Panc1 (cell line): ENCODE data around the gene RIT2. TPM values are rescaled to one million over a fixed set of nuclear protein-coding genes. Genes with fewer than 3 reads are reported as not detected.

Experiments used
- ATAC-seq: fragments of 200-7000 bp; cut with Tn5 transposase; 2 replicates; pipeline ENCODE4 v1.9.1; 2020; ENCODE audit warnings: mild to moderate bottlenecking, moderate library complexity
- BruUV-seq: library from RNA; stranded (reverse); fragments of 400-500 nt; replicated peaks from 2 replicates; lab custom pipeline; 2021; lab: Mats Ljungman, UMichigan
- CTCF ChIA-PET: fragments of 300-600 bp; sonication (Branson Sonifier 250); formaldehyde crosslinking; loops from one replicate; lab custom pipeline; 2022; ENCODE audit warnings: antibody characterized with exemption; lab: Charles Lee
- POLR2A ChIA-PET: fragments of 300-600 bp; sonication (Branson Sonifier 250); formaldehyde crosslinking; loops from one replicate; lab custom pipeline; 2022; ENCODE audit warnings: antibody characterized with exemption; lab: Charles Lee
- DNase-seq: peaks from one replicate; pipeline ENCODE4 v3.0.0-alpha.2; 2010; ENCODE audit warnings: low read depth, low spot score
- H3K27ac ChIP-seq: 2 replicates; pipeline ENCODE4 v1.5.1; 2011; ENCODE audit warnings: mild to moderate bottlenecking, low read length, inconsistent platforms
- H3K27me3 ChIP-seq: fragments of 200-500 bp; sonication (Bioruptor generic); 2 replicates; pipeline ENCODE4 v1.6.0; 2014; ENCODE audit warnings: low read length, inconsistent platforms; ENCODE audit not compliant: control insufficient read depth, insufficient read depth
- H3K36me3 ChIP-seq: fragments of 200-500 bp; sonication (Bioruptor generic); 2 replicates; pipeline ENCODE4 v1.5.1; 2014; ENCODE audit warnings: inconsistent platforms, mild to moderate bottlenecking, low read length, moderate library complexity; ENCODE audit not compliant: control insufficient read depth, insufficient read depth
- H3K4me1 ChIP-seq: 2 replicates; pipeline ENCODE4 v1.5.1; 2011; ENCODE audit warnings: inconsistent platforms, mild to moderate bottlenecking, low read length, moderate library complexity; ENCODE audit not compliant: control insufficient read depth, insufficient read depth
- H3K4me3 ChIP-seq, 2 experiments: 2 replicates each; pipeline ENCODE4 v1.5.1; 2011 to 2012; ENCODE audit warnings: low read depth in 2 of 2, low read length in 2 of 2, mild to moderate bottlenecking in 2 of 2, inconsistent platforms in 1 of 2, moderate library complexity in 1 of 2
- H3K9me3 ChIP-seq: fragments of 200-500 bp; sonication (Bioruptor generic); 2 replicates; pipeline ENCODE4 v1.5.1; 2014; ENCODE audit warnings: low read depth, mild to moderate bottlenecking, inconsistent platforms, low read length, moderate library complexity; ENCODE audit not compliant: control insufficient read depth, insufficient read depth
- CTCF ChIP-seq: fragments of 450-650 bp; IDR thresholded peaks from 2 replicates; pipeline ENCODE4 v1.5.1; 2017; ENCODE audit warnings: mild to moderate bottlenecking
- POLR2AphosphoS5 ChIP-seq: IDR thresholded peaks from 2 replicates; pipeline ENCODE4 v1.6.1; 2012; ENCODE audit warnings: mild to moderate bottlenecking, low read depth, low read length, moderate library complexity
- SIN3A ChIP-seq: IDR thresholded peaks from 2 replicates; pipeline ENCODE4 v1.6.1; 2012; ENCODE audit warnings: low read depth, mild to moderate bottlenecking, low read length, moderate library complexity, borderline replicate concordance; ENCODE audit not compliant: insufficient read depth
- TCF7L2 ChIP-seq: IDR thresholded peaks from 2 replicates; pipeline ENCODE4 v1.6.1; 2011; ENCODE audit warnings: mild to moderate bottlenecking, low read depth, low read length, inconsistent platforms
- in situ Hi-C: cut with HindIII; loops from 2 replicates; pipeline ENCODE4 v1.10.0; 2016; ENCODE audit warnings: low sequenced_read_pairs, low pct_unique_long_range_greater_than_20kb
- intact Hi-C: fragments of 100-400 bp; cut with micrococcal nuclease; formaldehyde crosslinking; loops from one replicate; pipeline ENCODE4 v1.10.0; 2022; ENCODE audit not compliant: unreplicated experiment
- total RNA-seq: library from RNA; stranded (reverse); gene quantifications from one replicate; pipeline ENCODE4 v1.2.1, GENCODE V29; 2021; ENCODE audit not compliant: unreplicated experiment
- TF ChIP-seq, protein P1 (sequence below), 2 experiments: IDR thresholded peaks; 2 replicates each; pipeline ENCODE4 v1.6.1; 2011 to 2012; ENCODE audit warnings: low read depth in 2 of 2, control low read depth in 1 of 2, low read length in 1 of 2, mild to moderate bottlenecking in 1 of 2, moderate library complexity in 1 of 2; ENCODE audit not compliant: insufficient read depth in 1 of 2

RIT2 gene
- total RNA-seq, 1 experiment from 2014 or later, result not detected

DNA sequence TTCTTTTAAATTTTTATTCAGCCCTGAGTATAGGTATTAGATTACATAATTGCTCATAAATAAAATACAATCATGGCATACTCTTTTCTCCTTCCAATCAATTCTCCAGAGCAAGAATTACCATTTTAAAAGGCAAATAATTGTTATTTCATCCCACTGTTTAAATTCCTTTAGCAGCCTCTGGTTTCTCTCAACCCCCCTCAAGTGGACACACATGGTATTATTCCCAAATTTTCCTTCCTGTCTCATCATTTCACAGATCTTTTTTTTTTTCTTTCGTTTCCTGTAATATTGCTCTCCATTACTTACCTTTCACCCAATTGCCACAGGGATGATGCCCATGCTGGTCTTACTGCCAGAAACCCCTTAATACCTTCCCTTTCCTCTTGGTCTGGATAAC lies 385.2 kb downstream of the RIT2 start:
- Histone ChIP-seq H3K4me1 (no peaks in the 10 kb centered on the region), H3K4me3 (no peak overlapping the region), H3K36me3 (no peaks in the 10 kb centered on the region), H3K27ac (no peak overlapping the region), H3K9me3 (no peaks in the 10 kb centered on the region), H3K27me3 (no peaks in the 10 kb centered on the region)
- ChIA-PET POLR2A (no interaction called here), CTCF (no interaction called here)
- TF ChIP-seq, protein P1, sequence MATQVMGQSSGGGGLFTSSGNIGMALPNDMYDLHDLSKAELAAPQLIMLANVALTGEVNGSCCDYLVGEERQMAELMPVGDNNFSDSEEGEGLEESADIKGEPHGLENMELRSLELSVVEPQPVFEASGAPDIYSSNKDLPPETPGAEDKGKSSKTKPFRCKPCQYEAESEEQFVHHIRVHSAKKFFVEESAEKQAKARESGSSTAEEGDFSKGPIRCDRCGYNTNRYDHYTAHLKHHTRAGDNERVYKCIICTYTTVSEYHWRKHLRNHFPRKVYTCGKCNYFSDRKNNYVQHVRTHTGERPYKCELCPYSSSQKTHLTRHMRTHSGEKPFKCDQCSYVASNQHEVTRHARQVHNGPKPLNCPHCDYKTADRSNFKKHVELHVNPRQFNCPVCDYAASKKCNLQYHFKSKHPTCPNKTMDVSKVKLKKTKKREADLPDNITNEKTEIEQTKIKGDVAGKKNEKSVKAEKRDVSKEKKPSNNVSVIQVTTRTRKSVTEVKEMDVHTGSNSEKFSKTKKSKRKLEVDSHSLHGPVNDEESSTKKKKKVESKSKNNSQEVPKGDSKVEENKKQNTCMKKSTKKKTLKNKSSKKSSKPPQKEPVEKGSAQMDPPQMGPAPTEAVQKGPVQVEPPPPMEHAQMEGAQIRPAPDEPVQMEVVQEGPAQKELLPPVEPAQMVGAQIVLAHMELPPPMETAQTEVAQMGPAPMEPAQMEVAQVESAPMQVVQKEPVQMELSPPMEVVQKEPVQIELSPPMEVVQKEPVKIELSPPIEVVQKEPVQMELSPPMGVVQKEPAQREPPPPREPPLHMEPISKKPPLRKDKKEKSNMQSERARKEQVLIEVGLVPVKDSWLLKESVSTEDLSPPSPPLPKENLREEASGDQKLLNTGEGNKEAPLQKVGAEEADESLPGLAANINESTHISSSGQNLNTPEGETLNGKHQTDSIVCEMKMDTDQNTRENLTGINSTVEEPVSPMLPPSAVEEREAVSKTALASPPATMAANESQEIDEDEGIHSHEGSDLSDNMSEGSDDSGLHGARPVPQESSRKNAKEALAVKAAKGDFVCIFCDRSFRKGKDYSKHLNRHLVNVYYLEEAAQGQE (IDR thresholded peaks at IDR 0.05; ENCODE audit: insufficient read depth in 1 of 2, low read depth in 2 of 2, low read length in 1 of 2), result no peak
- TF ChIP-seq POLR2AphosphoS5 (no peak), CTCF (no peak), SIN3A (no peak), TCF7L2 (no peak)
- BruUV-seq, result no TSS peak
- ATAC-seq (no peak), DNase-seq (no peak)
- in situ Hi-C loops, result no loop called here
- intact Hi-C loops, result no loop called here

DNA sequence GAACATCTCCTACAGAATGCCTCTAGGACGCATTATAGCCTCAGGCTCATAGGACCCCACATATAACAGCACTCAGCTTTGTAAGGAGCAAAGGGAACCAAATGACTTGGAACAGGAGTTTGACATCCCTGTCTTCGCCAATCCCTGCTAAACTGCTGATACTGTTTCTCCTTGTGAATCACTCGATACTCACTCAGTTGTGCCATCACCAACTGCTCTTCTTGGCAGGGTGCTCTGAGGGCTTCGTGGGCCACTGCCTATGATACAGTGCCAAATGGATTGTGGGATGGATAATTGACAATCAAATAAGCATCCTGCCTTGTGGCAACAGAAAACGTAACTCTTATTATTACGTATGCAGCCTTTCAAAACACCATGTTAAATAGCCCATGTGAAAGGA lies 396.3 kb downstream of the RIT2 start:
- H3K4me3 ChIP-seq, result no peak overlapping the region
- H3K27ac ChIP-seq, result no peak overlapping the region
- TF ChIP-seq CTCF, result no peak
- TF ChIP-seq, protein P1 (IDR thresholded peaks at IDR 0.05; ENCODE audit: insufficient read depth in 1 of 2, low read depth in 2 of 2, low read length in 1 of 2), result no peak
- H3K9me3 ChIP-seq, result no peaks in the 10 kb centered on the region
- CTCF ChIA-PET, result no interaction called here
- no peaks in the 10 kb centered on the region for H3K27me3 ChIP-seq
- no peaks in the 10 kb centered on the region for H3K36me3 ChIP-seq
- in situ Hi-C loops, result no loop called here
- POLR2A ChIA-PET, result no interaction called here
- no peaks in the 10 kb centered on the region for H3K4me1 ChIP-seq
- intact Hi-C loops, result no loop called here
- DNase-seq (no peak), ATAC-seq (no peak)
- no TSS peak for BruUV-seq
